ENCODE results near the gene DUSP6.

Gene DUSP6

GRCh38 chr12:89328151-89329030, 23.9 kb downstream of the DUSP6 start:
- no peak for DNase-seq

- DNase-seq: no peak
Measured at GRCh38 chr12:89327486-89328094, 24.7 kb downstream of the DUSP6 start.

GRCh38 chr12:89326239-89327040, 25.9 kb downstream of the DUSP6 start:
- no peak for DNase-seq

- DNase-seq: no peak
Measured at GRCh38 chr12:89325495-89325894, 26.8 kb downstream of the DUSP6 start.

- DNase-seq: no peak
Measured at GRCh38 chr12:89324437-89324836, 27.9 kb downstream of the DUSP6 start.

- DNase-seq: no peak
Measured at GRCh38 chr12:89323568-89324218, 28.6 kb downstream of the DUSP6 start.

- no peak for DNase-seq
Measured at GRCh38 chr12:89320735-89321134, 31.6 kb downstream of the DUSP6 start.

GRCh38 chr12:89319606-89320005, 32.7 kb downstream of the DUSP6 start:
- DNase-seq: no peak

- no peak for DNase-seq
Measured at GRCh38 chr12:89319122-89319521, 33.2 kb downstream of the DUSP6 start.

GRCh38 chr12:89316705-89317139, 35.6 kb downstream of the DUSP6 start:
- DNase-seq: no peak

GRCh38 chr12:89314060-89314761, 38.1 kb downstream of the DUSP6 start:
- DNase-seq: no peak

- no peak for DNase-seq
Measured at GRCh38 chr12:89311703-89312293, 40.5 kb downstream of the DUSP6 start.

GRCh38 chr12:89309815-89310214, 42.5 kb downstream of the DUSP6 start:
- DNase-seq: no peak

- DNase-seq: peak in 1 of 5 experiments; percentile 19
Measured at GRCh38 chr12:89309440-89309802, 42.9 kb downstream of the DUSP6 start.

- peak in 1 of 5 experiments; percentile 38 for DNase-seq
Measured at GRCh38 chr12:89307474-89308253, 44.6 kb downstream of the DUSP6 start.

GRCh38 chr12:89306827-89307473, 45.4 kb downstream of the DUSP6 start:
- peak in 1 of 5 experiments; percentile 21 for DNase-seq

- no peak for DNase-seq
Measured at GRCh38 chr12:89305373-89305772, 46.9 kb downstream of the DUSP6 start.

GRCh38 chr12:89299931-89300330, 52.4 kb downstream of the DUSP6 start:
- no peak for DNase-seq

- no peak for DNase-seq
Measured at GRCh38 chr12:89299417-89299816, 52.9 kb downstream of the DUSP6 start.
